NCI-H128 (cell line): ENCODE data around the gene RARRES1.

Experiments
- DNase-seq: peaks from one replicate; lab custom pipeline; 2025; ENCODE audit not compliant: unreplicated experiment; lab: John Stamatoyannopoulos, UW

RARRES1 gene

GRCh38 chr3:158731938-158732855 is at the start of gene RARRES1:
TSS of gene RARRES1 (minus strand) at chr3:158732457. CDS start at chr3:158732415, 42 bp downstream.
- no peak for DNase-seq

GRCh38 chr3:158781849-158782248 is 49.6 kb upstream of the RARRES1 start:
- DNase-seq = no peak

DNA sequence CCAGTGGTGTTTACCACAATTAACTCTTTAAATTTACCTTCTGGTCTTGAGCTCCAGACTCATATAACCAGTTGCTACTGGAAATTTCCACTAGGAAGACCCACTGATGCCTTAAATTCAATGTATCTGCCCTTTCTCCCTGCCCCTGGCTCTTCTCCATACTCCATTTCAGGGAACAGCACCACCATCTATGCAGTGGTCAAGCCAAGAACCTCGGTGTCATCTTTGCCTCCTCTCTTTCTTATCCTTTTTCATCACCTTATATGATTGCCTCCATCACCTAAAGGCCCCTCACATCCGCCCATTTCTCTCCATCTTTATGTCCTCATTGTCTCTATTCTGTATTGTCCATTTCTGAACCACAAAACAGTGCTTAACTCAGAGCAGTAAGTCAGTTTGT is 48.9 kb upstream of the RARRES1 start:
- no peak for DNase-seq

DNA sequence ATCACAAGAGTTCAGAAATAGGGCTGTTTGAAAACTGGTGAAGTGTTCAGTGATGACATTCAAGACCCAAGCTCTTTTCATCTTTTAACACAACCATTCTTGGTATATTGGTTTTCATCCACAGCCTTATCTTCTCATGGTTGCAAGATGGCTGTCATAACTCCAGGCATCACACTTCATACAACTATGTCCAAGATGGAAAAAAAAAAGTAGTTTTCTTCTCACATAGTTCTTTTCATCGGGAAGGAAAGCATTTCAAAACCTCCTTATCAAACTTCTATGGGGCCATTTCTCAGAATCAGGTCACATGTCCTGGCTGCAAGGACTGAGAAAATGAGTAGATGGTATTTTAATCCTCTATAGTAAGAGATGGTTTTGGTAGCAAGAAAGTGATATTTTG is 48.5 kb upstream of the RARRES1 start:
- DNase-seq = no peak

- DNase-seq = no peak
These were observed 45.1 kb upstream of the RARRES1 start for GRCh38 chr3:158777161-158777873.

DNA sequence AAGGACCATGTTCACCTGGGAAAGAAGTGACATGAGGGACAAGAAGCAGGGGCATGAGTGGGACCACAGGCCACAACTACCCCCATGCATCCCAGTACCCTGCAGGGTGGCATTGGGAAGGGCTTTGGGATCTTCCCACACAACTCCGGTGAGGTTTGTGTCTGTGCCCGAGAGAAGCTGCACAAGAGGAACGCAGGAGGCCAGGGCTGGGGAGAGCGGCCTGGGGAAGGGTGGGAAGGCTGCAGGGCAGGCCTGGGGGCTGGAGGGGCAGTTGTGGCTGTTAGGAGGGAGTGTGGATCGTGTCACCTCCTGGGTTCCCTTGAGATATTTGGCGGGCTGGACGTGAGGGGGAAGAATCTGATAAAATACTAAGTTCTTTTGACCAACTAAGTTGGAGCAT is 44.3 kb upstream of the RARRES1 start:
- no peak for DNase-seq

- no peak for DNase-seq
These were observed 43.5 kb upstream of the RARRES1 start for GRCh38 chr3:158775426-158776410.

DNA sequence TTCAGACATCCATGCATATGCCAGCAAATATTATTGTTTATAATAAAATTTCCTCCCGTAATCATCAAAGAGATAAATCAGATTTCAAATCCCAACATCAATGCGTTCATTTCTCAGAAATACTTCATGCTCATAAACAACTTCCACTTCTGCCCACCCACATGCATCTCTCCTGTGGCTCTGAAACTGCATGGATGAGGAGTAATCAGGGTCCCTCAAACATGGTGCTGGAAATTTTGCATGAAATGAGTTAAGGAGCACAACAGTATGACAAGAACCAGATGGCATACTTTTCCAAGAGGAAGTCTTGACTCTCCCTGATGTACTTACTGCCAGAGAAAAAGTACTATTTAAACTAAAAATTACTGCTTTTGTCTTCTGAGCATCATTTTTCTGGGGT is 42.7 kb upstream of the RARRES1 start:
- no peak for DNase-seq

GRCh38 chr3:158773845-158774830 is 41.9 kb upstream of the RARRES1 start:
- no peak for DNase-seq

DNA sequence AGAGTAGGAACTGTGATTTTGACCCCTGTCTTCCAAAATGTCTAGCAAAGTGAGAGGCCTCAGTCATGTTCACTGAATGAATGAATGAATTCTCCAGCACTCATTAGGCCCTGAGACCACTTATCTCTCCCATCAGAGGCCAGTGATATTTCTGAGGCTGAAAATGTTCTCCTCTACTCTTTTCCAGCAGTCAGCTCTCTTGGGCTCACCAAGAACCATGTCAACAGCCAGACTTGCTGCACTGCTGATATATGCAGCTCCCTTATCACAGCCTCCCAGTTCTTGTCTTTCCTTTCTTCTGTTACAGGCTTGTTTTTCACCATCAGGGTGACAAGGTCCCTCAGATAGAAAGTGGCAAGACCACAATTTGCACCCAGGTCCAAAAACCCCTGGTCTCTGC is 40.9 kb upstream of the RARRES1 start:
- no peak for DNase-seq

DNA sequence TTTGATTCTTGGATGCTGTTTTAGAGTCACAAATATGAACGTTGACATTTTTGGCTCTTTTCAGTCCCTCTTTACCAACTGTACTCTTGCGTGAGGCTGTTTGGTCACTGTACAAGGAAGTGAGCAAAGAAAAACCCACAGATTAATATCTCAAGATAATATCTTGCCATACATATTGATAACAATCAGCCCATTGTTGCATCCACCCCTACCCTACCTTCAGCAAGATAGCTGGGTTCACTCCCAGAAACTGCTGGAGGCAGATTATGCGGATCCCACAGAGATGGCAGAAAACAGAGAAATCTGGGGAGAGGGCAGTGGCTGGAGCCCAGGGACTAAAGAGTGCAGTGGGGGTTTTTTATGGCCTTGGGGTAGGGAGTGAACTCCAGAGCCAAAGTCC is 39.7 kb upstream of the RARRES1 start:
- DNase-seq = no peak

- no peak for DNase-seq
These were observed 39.3 kb upstream of the RARRES1 start for GRCh38 chr3:158771577-158771976.

GRCh38 chr3:158770741-158771350 is 38.6 kb upstream of the RARRES1 start:
- no peak for DNase-seq

DNA sequence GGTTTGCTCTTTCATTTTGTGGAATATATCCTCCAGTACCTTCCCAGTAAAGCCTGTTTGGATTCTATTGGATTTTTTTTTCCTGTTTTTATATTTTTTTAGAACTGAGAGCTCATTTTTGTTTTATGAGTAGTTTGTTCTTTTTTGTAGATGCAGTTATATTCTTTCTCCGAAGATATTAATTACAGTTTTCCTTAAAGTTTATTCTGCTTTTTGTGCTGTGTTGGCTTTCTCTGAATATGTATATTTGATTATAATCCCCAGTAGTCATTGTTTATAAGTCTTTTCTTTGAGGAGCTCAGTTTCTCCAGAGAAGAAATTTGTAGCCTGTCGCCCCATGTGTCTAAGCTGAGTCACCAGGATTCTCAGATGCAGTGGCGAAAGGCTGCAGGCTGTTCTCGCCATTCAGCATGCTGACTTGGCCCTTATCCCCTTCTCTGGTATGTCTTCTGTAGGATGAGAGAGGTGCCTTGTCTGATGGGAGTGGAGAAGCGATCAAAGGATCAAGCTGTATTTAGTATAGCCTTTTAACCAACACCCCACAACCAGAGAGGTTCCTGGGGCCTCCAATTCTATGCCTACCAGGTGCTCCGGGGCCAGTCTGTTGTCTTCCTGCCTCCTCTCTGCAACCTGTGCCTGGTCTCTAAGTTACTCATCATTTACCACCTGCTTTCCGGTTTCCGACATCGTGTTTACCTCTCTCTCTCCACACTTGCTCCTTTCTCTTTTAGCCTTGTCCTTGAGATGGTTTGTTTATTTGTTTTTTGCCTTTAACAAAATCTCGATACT is 37.9 kb upstream of the RARRES1 start:
- no peak for DNase-seq

DNA sequence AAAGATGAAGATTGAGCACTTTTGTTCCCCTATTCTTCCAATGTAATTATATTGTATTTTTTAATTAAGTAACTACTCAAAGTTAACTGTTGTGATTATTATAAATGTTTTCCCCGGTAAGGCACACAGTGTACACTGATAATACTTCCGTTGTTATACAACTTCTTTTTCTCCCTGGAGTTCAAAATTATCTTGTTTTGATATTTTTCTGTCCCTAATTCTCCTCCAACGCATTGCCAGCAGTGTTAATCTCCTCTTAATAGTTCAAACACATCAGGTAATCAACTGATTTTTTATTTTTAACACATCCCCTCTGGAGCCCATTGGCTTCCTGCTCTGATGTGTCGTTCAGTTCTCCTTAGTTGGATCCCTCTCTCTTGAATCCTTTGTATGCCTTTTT is 37.3 kb upstream of the RARRES1 start:
- DNase-seq = no peak

- DNase-seq = no peak
These were observed 36.8 kb upstream of the RARRES1 start for GRCh38 chr3:158768881-158769543.

GRCh38 chr3:158768361-158768787 is 36.1 kb upstream of the RARRES1 start:
- DNase-seq = no peak

DNA sequence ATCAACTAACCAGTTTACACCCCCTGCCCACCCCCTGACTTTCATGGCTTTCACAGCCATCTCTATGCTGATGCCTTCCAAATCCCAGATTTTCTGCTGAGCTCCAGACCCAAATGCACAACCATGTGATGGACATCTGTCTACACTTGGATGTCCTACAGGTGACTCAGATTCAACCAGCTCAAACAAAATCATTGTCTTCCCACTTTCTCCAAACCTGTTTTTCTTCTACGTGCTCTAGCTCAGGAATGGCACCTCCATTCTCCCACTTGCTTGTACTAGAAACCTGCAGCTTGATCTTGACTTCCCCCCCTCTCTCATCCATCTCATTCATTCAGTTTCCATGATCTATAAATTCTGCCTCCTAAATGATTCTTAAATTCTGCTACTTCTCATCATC is 34.1 kb upstream of the RARRES1 start:
- DNase-seq = no peak
